GM11168 (cell line): ENCODE measurements around the gene DUOXA1.

Source experiments
- in situ Hi-C: fragments of 300-500 bp; cut with MboI; formaldehyde crosslinking; loops from one replicate; pipeline ENCODE4 v1.12.0; 2022; ENCODE audit warnings: low sequenced_read_pairs; ENCODE audit not compliant: unreplicated experiment

Gene DUOXA1

GRCh38 chr15:45129651-45130129 is at the start of gene DUOXA1, which contains the start of gene DUOX1:
Gene DUOXA1 (minus strand): TSS chr15:45129879. CDS start chr15:45123014, 6,865 bp downstream.
Gene DUOX1 (plus strand): TSS chr15:45129994. CDS start chr15:45131967, 1,973 bp downstream.
- in situ Hi-C loops: no loop called here

GRCh38 chr15:45177285-45177684 is 47.6 kb upstream of the DUOXA1 start:
- in situ Hi-C loops: no loop called here

- in situ Hi-C loops: loop anchor here (25.0 kb wide), 1 partner anchor 438 kb away; no protein-coding TSS in a partner anchor
Observed at GRCh38 chr15:45174577-45174976, 44.9 kb upstream of the DUOXA1 start.

GRCh38 chr15:45174069-45174468 is 44.4 kb upstream of the DUOXA1 start:
- in situ Hi-C loops: loop anchor here (25.0 kb wide), 1 partner anchor 438 kb away; no protein-coding TSS in a partner anchor

- in situ Hi-C loops: loop anchor here (25.0 kb wide), 1 partner anchor 440 kb away; no protein-coding TSS in a partner anchor
Observed at GRCh38 chr15:45171912-45172311, 42.2 kb upstream of the DUOXA1 start.

- in situ Hi-C loops: loop anchor here (25.0 kb wide), 1 partner anchor 442 kb away; no protein-coding TSS in a partner anchor
Observed at GRCh38 chr15:45169608-45170480, 40.2 kb upstream of the DUOXA1 start.

GRCh38 chr15:45168751-45169551 is 39.3 kb upstream of the DUOXA1 start:
- in situ Hi-C loops: loop anchor here (25.0 kb wide), 1 partner anchor 443 kb away; no protein-coding TSS in a partner anchor

GRCh38 chr15:45168286-45168685 is 38.6 kb upstream of the DUOXA1 start:
- in situ Hi-C loops: loop anchor here (25.0 kb wide), 1 partner anchor 444 kb away; no protein-coding TSS in a partner anchor

GRCh38 chr15:45167631-45168205 is 38.0 kb upstream of the DUOXA1 start:
- in situ Hi-C loops: loop anchor here (25.0 kb wide), 1 partner anchor 445 kb away; no protein-coding TSS in a partner anchor

- in situ Hi-C loops: loop anchor here (25.0 kb wide), 1 partner anchor 445 kb away; no protein-coding TSS in a partner anchor
Observed at GRCh38 chr15:45166834-45167630, 37.4 kb upstream of the DUOXA1 start.

GRCh38 chr15:45165536-45165935 is 35.9 kb upstream of the DUOXA1 start:
- in situ Hi-C loops: loop anchor here (25.0 kb wide), 1 partner anchor 447 kb away; no protein-coding TSS in a partner anchor

GRCh38 chr15:45164914-45165313 is 35.2 kb upstream of the DUOXA1 start:
- in situ Hi-C loops: loop anchor here (25.0 kb wide), 1 partner anchor 447 kb away; no protein-coding TSS in a partner anchor

- in situ Hi-C loops: loop anchor here (25.0 kb wide), 1 partner anchor 449 kb away; no protein-coding TSS in a partner anchor
Observed at GRCh38 chr15:45163508-45163856, 33.8 kb upstream of the DUOXA1 start.

GRCh38 chr15:45162771-45163507 is 33.3 kb upstream of the DUOXA1 start:
- in situ Hi-C loops: loop anchor here (25.0 kb wide), 1 partner anchor 449 kb away; no protein-coding TSS in a partner anchor

GRCh38 chr15:45161666-45162065 is 32.0 kb upstream of the DUOXA1 start:
- in situ Hi-C loops: loop anchor here (25.0 kb wide), 1 partner anchor 451 kb away; no protein-coding TSS in a partner anchor

GRCh38 chr15:45157974-45158373 is 28.3 kb upstream of the DUOXA1 start:
- in situ Hi-C loops: loop anchor here (25.0 kb wide), 1 partner anchor 454 kb away; no protein-coding TSS in a partner anchor

- in situ Hi-C loops: loop anchor here (25.0 kb wide), 1 partner anchor 455 kb away; no protein-coding TSS in a partner anchor
Observed at GRCh38 chr15:45156744-45157455, 27.2 kb upstream of the DUOXA1 start.
